ENCODE measurements around the gene GLUL.

- TF ChIP-seq SUZ12 (IDR thresholded peaks at IDR 0.05) (no peak), HDGF (IDR thresholded peaks at IDR 0.05; ENCODE audit: borderline replicate concordance) (no peak), ELF4 (IDR thresholded peaks at IDR 0.05) (no peak), FOXM1 (IDR thresholded peaks at IDR 0.05; ENCODE audit: borderline replicate concordance) (no peak), CTBP1 (IDR thresholded peaks at IDR 0.05; ENCODE audit: borderline replicate concordance) (no peak), PKNOX1 (IDR thresholded peaks at IDR 0.05) (no peak), ZNF384 (IDR thresholded peaks at IDR 0.05) (no peak), NFRKB (IDR thresholded peaks at IDR 0.05) (no peak)
These were observed 6.2 kb upstream of the GLUL start for GRCh38 chr1:182397653-182398393.
